ENCODE measurements around the gene KAT7.
A peak's percentile ranks its signal among the peaks of the same experiment; 100 is the strongest.

KAT7 gene

GRCh38 chr17:49866882-49867413 lies 78.5 kb downstream of the KAT7 start:
- no peak for DNase-seq (ENCODE audit: low read depth in 3 of 3, low spot score in 1 of 3)

GRCh38 chr17:49869038-49869374 lies 80.5 kb downstream of the KAT7 start:
- no peak for DNase-seq (ENCODE audit: low read depth in 3 of 3, low spot score in 1 of 3)

- no peak for DNase-seq (ENCODE audit: low read depth in 3 of 3, low spot score in 1 of 3)
Measured at GRCh38 chr17:49870298-49870697, 81.8 kb downstream of the KAT7 start.

GRCh38 chr17:49871211-49871610 lies 82.7 kb downstream of the KAT7 start:
- DNase-seq (ENCODE audit: low read depth in 3 of 3, low spot score in 1 of 3): no peak

- no peak for DNase-seq (ENCODE audit: low read depth in 3 of 3, low spot score in 1 of 3)
Measured at GRCh38 chr17:49872754-49873377, 84.4 kb downstream of the KAT7 start.

- no peak for DNase-seq (ENCODE audit: low read depth in 3 of 3, low spot score in 1 of 3)
Measured at GRCh38 chr17:49873466-49873865, 85.0 kb downstream of the KAT7 start.

GRCh38 chr17:49873926-49874325 lies 85.4 kb downstream of the KAT7 start:
- DNase-seq (ENCODE audit: low read depth in 3 of 3, low spot score in 1 of 3): no peak

GRCh38 chr17:49874911-49875310 lies 86.4 kb downstream of the KAT7 start:
- DNase-seq (ENCODE audit: low read depth in 3 of 3, low spot score in 1 of 3): no peak

GRCh38 chr17:49875685-49876084 lies 87.2 kb downstream of the KAT7 start:
- no peak for DNase-seq (ENCODE audit: low read depth in 3 of 3, low spot score in 1 of 3)

GRCh38 chr17:49878931-49879904 lies 90.7 kb downstream of the KAT7 start:
- DNase-seq (ENCODE audit: low read depth in 3 of 3, low spot score in 1 of 3): no peak

- DNase-seq (ENCODE audit: low read depth in 3 of 3, low spot score in 1 of 3): peak; percentile 19 to 69 (median 38)
Measured at GRCh38 chr17:49880291-49881053, 92.0 kb downstream of the KAT7 start.

GRCh38 chr17:49881054-49881402 lies 92.5 kb downstream of the KAT7 start:
- DNase-seq (ENCODE audit: low read depth in 3 of 3, low spot score in 1 of 3): no peak

- DNase-seq (ENCODE audit: low read depth in 3 of 3, low spot score in 1 of 3): no peak
Measured at GRCh38 chr17:49882434-49882833, 94.0 kb downstream of the KAT7 start.

Data from stimulated activated CD4-positive, alpha-beta T cell treated with anti-CD3 and anti-CD28 coated beads, TNF-alpha, amount 100 ng/mL, for 1 hour (primary cell).